Stimulated activated CD8-positive, alpha-beta memory T cell treated with anti-CD3 and anti-CD28 coated beads, Interleukin-12 subunit alpha, Interleukin-12 subunit beta, amount 100 ng/mL, for 24 hours (primary cell): ENCODE results near the gene TAS2R60.
"Not testable (repeated sequence)": the region's sequence is repeated elsewhere in the genome, so short reads cannot be mapped to it uniquely, and the experiment has no call there.

ENCODE experiments used
- DNase-seq: peaks from one replicate; pipeline ENCODE4 v3.0.0-alpha.2; 2020; ENCODE audit errors: extremely low read depth

The TAS2R60 gene

GRCh38 chr7:143443153-143443552, at the start of gene TAS2R60:
TAS2R60 (plus strand) TSS chr7:143443453; CDS start chr7:143443453, 0 bp downstream.
- DNase-seq = no peak

DNA sequence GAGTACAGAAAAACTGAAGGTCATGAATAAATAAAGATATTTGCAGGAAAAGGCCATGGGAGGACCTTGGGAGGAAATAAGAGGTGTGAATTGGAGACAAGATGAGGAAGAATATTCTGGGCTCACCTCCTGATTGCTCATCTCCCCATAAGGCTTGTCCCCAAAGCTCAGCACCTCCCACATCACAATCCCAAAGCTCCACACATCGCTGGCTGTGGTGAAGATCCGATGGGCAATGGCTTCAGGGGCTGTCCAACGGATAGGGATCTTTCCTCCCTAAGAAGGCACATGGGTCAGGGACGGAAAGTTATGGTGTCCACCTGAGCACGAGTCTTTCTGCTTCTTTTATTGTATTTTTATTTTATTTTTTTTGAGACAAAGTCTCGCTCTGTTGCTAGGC, 49.2 kb upstream of the TAS2R60 start:
- DNase-seq = no peak

GRCh38 chr7:143394777-143395176, 48.5 kb upstream of the TAS2R60 start:
- no peak for DNase-seq

DNA sequence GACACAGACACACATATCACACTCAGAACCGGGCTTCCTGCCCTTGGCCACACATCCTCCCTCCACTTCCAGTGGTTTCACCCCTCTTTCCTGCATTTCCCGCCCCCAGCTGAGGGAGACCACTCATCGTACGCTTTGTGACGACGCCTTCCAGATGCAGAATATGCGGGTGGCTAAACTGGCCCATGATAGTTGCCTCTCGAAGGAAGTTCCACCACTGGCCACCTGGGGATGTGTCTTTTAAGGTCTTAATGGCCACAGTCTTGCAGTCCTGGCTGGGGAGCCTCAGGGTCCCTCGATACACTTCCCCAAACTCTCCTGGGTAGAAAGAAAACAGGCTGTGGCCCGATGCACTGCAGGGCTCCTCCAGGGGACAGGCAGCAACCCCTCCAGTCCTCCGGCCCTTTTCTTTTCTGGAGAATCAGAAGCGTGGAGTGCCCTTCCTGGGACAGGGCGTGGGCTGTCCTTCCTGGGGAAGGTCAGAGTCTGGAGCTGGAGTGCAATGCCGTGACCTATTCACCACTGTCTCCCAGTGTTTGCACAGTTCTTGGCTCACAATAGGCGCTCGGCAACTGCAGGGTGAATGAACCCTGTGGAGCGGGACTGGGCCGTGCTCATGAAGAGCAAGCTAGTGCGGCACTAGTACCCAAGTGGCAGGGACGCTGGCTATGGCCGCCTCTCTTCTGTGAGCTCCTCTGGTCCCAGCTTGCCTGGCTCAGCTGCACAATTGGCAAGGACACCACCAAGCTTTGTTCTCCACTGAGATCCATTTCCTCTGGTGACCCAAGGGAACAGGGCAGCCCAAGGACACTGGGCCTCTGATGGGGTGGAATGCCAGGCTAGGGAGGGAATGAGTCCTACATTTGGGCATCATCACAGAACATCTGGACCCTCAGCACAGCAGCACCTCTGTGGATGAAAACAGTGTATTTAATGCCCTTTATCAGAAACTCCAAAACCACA, 47.8 kb upstream of the TAS2R60 start:
- no peak for DNase-seq

DNA sequence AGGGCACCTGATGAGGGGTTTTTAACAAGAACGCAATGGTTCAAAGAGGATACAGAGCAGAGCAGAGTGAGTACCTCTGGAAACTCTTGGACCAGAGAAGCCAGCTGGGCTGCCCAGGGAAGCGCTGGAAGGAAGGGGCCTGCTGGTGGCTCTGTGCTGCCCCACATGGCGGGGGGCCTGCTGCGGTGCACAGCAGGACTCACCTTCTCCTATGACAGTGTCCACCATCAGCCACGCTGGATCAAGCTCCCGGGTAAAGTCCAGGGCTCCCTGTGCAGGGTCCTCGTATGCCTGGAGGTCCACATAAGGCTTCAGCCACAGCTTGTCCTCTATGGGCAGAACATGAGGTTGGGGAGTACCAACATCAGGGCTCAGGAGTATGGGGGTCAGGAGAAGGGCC, 47.1 kb upstream of the TAS2R60 start:
- DNase-seq = no peak

GRCh38 chr7:143396625-143397556, 46.4 kb upstream of the TAS2R60 start:
- no peak for DNase-seq

GRCh38 chr7:143397710-143398530, 45.3 kb upstream of the TAS2R60 start:
- DNase-seq = no peak

GRCh38 chr7:143398616-143399015, 44.6 kb upstream of the TAS2R60 start:
- no peak for DNase-seq

DNA sequence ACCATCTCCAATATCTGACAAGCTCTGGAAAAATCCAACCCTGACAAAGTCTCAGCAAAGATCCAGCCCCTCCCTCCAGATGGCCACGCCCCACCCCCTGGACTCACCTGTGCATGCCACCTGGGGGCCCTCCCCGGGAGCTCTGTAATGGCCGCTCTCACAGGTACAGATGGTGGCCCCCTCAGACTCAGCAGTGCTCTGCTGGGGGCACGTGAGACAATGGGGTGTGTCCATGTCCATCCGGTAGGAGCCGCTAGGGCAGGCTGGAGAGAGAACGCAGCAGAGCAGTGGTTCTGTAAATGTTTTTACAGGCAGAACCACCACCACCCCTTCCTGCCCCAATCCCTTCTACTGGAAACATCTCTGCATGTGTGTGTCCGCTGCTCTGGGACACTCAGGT, 44.1 kb upstream of the TAS2R60 start:
- no peak for DNase-seq

DNA sequence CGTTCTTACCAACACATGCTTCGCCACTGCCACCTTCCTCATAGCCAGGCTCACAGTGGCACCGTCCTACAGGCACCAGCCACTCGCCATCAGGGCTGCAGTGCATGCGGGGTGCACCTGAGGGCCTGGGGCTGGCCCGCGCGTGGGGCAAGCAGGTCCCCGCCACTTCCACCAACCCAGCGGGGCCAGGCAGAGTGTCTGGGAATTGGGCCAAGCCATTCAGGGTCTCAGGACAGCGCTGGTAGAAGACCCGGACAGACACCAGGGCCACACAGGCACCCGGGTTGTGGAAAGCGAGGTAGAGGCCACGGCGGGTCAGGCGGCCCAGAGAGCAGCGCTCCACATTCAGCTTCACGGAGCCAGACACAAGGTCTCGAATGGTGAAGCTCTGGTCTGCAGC, 43.6 kb upstream of the TAS2R60 start:
- no peak for DNase-seq

DNA sequence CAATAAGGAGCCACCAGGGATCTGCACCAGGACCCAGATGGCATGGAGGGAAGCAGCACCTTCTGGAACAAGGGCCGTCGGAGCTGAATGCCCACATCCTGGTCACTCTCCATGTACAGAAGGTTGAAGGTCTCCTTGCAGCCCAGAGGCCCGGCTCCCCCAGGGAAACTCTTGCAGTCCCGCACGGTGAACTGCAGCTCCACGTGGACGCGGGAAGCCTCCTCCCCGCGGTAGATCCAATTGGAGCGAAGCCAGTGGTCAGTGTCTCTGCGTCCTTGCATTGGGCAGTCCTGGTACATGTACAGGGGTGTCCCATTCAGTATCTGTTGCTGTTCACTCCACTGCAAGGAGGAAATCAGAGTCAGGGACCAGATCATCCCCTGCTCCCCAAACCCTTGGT, 42.0 kb upstream of the TAS2R60 start:
- DNase-seq = no peak

DNA sequence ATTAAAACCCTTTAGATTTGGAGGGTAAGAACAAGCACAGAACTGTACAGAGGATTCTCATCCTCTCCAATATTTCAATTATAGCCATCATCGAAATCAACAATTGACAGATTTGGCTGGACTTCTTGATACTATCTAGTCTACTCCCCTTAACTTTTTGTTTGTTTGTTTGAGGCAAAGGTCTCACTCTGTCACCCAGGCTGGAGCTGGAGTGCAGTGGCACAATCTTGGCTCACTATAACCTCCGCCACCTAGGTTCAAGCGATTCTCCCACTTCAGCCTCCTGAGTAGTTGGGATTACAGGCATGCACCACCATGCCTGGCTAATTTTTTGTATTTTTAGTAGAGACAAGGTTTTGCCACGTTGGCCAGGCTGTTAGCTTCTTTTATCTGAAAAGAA, 41.0 kb upstream of the TAS2R60 start:
- DNase-seq = not testable (repeated sequence)

- no peak for DNase-seq
Observed at GRCh38 chr7:143405173-143406001, 37.9 kb upstream of the TAS2R60 start.

DNA sequence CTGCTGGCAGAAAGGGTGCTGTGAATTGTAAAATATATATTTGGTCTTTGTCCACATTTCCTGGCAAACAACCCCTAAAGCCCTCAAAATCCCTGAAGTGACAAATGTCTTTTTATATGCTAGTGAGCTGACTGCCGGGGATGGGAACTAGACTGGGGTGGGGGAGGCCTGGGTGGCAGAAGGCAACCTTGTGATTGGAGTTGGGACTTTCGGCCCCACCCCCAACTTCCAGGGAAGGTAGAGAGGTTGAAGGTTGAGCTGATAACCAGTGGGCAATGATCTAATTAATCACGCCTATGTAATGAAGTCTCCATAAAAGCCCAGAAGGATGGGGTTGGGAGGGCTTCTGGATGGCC, 37.3 kb upstream of the TAS2R60 start:
- DNase-seq = no peak

GRCh38 chr7:143407287-143408251, 35.7 kb upstream of the TAS2R60 start:
- no peak for DNase-seq

DNA sequence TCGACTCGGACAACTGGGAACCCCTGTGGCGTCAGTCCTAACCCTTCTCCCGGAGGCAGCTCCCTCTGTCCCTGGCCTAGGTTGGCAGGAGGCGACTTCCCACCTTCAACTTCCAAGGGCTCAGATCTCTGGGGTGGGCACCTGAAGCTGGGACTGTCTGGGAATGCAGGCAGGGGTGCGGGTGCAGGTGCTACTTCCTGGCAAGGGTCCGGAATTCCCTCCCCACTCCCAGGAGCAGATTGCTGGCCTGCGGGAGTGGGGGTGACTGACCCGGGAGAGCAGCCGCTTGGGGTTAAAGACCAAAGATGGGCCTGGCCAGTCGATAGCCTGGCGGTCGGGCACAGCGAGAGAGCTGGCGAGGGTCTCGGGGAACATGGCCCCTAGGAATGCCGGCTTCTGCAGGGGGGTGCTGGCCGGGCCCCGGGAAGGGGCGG, 35.0 kb upstream of the TAS2R60 start:
- DNase-seq = no peak

GRCh38 chr7:143408686-143409561, 34.3 kb upstream of the TAS2R60 start, which contains the start of gene EPHA1:
EPHA1 (minus strand) TSS chr7:143408856; CDS start chr7:143408805, 51 bp downstream.
- DNase-seq = no peak

- no peak for DNase-seq
Observed at GRCh38 chr7:143410521-143411004, 32.7 kb upstream of the TAS2R60 start.
